Stimulated activated CD8-positive, alpha-beta memory T cell treated with anti-CD3 and anti-CD28 coated beads, Interleukin-7, amount 100 ng/mL, for 1 hour (primary cell): ENCODE measurements around the gene DDTL.
"Not testable (repeated sequence)": the region's sequence is repeated elsewhere in the genome, so short reads cannot be mapped to it uniquely, and the experiment has no call there.

Source experiments
- DNase-seq, 2 donors: peaks; one replicate each; pipeline ENCODE4 v3.0.0-alpha.2; 2020; ENCODE audit warnings: low read depth in 2 of 2

The DDTL gene

GRCh38 chr22:23966568-23966967 is at the start of gene DDTL:
TSS of gene DDTL (plus strand) at chr22:23966888. CDS start at chr22:23966915, 27 bp downstream.
- not testable (repeated sequence) for DNase-seq

GRCh38 chr22:23920267-23920611 is 46.4 kb upstream of the DDTL start:
- DNase-seq, result not testable (repeated sequence)

GRCh38 chr22:23921586-23922201 is 45.0 kb upstream of the DDTL start:
- not testable (repeated sequence) for DNase-seq

GRCh38 chr22:23922921-23923320 is 43.8 kb upstream of the DDTL start:
- no peak for DNase-seq

GRCh38 chr22:23925020-23925606 is 41.6 kb upstream of the DDTL start:
- DNase-seq, result no peak

GRCh38 chr22:23926561-23926960 is 40.1 kb upstream of the DDTL start:
- DNase-seq, result no peak

DNA sequence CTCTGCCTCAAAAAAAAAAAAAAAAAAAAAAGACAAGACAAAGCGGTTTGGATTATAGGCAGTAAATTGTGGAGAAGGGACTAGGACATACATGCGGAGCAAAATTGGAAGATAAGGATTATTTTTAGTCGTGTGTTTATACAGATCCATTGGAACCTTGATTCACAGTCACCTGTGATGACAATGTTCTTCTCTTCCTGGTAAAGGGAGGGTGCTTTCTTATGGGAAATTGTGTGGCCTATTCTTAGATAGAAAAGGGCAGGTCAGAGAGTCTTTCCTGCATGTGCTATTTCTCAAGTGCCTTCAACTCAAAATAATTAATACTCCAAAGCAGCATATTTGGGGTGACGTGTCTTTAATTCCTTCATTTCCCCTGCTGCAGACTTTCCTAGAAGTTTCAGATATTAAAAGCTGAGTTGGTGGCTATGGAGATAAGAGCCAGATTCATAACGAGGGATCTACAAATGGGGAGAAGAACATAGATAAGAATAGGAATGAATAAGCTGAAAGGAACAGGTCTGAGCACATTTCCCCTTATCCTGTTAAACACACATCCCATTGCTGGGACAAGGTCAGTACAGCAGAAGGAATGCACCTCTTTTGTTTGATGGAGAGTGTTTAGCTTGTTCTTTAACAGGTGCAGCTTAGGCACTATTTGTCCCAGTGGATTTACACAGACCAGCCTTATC is 28.2 kb upstream of the DDTL start:
- DNase-seq, result no peak

- no peak for DNase-seq
Measured at GRCh38 chr22:23939017-23939357, 27.7 kb upstream of the DDTL start.

DNA sequence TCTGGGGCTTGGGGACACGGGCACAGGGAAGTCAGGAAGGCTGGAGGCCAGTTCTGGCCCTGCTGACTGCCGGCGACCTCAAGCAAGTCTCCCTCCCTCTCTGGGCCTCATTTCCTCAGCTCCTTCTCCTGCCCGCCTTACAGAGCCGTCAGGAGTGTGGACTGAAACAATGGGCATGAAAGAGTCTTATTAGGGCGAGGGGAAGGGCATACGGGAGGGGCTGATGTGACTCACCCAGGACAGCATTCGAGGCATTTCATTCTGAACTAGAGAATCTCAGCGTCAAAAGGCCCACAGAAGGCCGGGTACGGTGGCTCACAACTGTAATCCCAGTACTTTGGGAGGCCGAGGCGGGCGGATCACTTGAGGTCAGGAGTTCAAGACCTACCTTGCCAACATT is 26.5 kb upstream of the DDTL start:
- DNase-seq, result not testable (repeated sequence)

DNA sequence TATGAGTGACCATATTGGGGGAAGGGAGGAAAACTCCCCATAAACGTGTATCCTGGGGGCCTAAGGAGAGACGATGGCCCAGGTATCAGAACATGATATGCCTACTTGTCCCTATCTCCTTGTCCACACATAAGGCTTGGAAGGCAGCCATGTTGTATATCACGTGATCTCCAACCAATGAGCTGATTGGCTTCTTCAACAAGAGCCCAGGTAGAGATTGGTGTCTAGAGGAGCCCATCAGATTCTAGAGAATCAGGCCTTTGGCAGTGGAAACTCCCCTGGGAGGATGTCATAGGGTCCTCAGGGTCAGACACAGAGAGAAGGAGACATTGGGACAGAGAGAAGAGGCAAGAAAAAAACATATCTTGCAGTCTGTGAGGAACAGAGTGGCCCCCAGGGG is 19.3 kb upstream of the DDTL start:
- DNase-seq, result not testable (repeated sequence)

GRCh38 chr22:23949764-23950163 is 16.9 kb upstream of the DDTL start:
- DNase-seq, result not testable (repeated sequence)

GRCh38 chr22:23951383-23951782 is 15.3 kb upstream of the DDTL start:
- DNase-seq, result not testable (repeated sequence)

GRCh38 chr22:23952794-23953405 is 13.8 kb upstream of the DDTL start:
- not testable (repeated sequence) for DNase-seq

GRCh38 chr22:23953485-23953884 is 13.2 kb upstream of the DDTL start:
- not testable (repeated sequence) for DNase-seq

DNA sequence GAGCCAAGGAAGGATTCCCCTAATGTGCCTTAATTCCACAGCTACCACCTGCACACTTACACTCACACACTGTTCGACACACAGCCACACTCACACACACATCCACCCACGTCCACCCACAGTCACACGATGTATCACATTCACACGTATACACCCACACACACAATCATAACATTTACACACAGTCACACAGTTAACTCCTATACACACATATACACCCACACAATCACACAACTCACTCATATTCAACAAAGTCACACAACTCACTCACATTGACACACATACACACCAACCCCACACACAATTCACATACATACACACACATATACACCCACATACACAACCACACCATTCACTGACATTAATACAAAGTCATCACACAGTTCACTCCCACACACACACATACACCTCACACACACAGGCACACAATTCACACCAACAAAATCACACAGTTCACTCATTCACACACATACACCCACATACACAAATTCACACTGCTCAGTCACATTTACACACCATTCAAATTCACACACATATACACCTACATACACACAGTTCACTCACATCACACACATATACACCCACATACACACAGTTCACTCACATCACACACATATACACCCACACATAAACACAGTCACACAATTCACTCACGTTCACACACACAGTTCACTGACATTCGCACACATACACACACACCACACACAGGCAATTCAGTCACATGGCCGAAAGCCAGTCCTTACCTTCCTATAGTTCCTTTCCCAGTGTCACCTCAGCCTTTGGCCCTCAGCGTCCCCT is 12.3 kb upstream of the DDTL start:
- DNase-seq, result not testable (repeated sequence)

DNA sequence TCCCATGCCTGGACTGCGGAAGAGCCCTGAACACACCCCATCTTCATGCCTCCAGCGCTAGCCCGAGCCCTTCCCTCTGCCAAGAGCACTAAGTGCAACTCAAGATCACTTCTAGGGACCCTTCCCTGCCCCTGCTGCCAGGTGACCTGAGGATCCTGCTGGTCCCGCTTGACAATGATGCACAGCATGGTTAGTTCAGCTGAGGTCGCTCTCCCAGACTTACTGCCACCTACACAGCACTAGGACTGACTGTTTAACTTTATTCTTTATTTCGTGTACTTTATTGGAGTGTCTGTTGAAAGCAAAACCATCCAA is 11.7 kb upstream of the DDTL start:
- DNase-seq, result not testable (repeated sequence)

DNA sequence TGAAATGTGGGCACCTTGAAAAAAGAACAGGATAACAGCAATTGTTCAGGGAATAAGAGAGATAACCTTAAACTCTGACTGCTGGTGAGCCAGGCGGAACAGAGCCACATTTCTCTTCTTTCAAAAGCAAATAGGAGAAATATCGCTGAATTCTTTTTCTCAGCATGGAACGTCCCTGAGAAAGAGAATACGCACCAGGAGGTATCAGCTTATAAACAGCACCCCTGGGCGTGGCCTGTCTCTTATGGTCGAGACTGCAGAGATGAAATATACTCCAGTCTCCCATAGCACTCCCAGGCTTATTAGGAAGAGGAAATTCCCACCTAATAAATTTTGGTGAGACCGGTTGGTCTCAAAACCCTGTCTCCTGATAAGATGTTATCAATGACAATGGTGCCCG is 10.8 kb upstream of the DDTL start:
- DNase-seq, result not testable (repeated sequence)

- DNase-seq, result peak; percentile 53 to 74
Measured at GRCh38 chr22:23956301-23956900, 10.3 kb upstream of the DDTL start.

- DNase-seq, result not testable (repeated sequence)
Measured at GRCh38 chr22:23961084-23961771, 5.5 kb upstream of the DDTL start, which contains the start of gene GSTT2B. TSS of gene GSTT2B (minus strand) at chr22:23961195. CDS start at chr22:23961131, 64 bp downstream.

DNA sequence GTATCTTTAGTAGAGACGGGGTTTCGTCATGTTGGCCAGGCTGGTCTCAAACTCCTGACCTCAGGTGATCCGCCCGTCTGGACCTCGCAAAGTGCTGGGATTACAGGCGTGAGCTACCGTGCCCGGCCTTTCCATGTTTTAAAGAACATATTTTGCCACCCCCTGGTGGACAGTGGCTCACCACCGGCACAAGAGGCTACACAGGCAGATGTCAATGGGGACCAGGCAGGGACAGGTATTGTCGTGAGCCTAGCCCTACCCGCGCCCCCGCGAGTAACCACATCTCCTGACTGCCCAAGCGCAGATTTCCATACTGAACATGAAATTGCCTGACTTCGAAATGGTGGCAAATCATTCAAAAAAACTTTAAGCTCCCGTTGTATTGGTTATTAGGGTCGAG is 594 bp upstream of the DDTL start:
- DNase-seq, result not testable (repeated sequence)

- no peak for DNase-seq
Measured at GRCh38 chr22:23969071-23969470, 2.4 kb downstream of the DDTL start.
